HCT116 (cell line): ENCODE measurements around the gene ATG16L1. TPM values are rescaled to one million over a fixed set of nuclear protein-coding genes. Genes with fewer than 3 reads are reported as not detected.

Source experiments
- ATAC-seq: fragments of 200-7000 bp; cut with Tn5 transposase; 2 replicates; pipeline ENCODE4 v1.9.1; 2020; ENCODE audit warnings: mild to moderate bottlenecking, moderate library complexity
- BruUV-seq: library from RNA; stranded (reverse); fragments of 400-500 nt; replicated peaks from 2 replicates; lab custom pipeline; 2021; lab: Mats Ljungman, UMichigan
- CTCF ChIA-PET: fragments of 300-600 bp; sonication (Branson Sonifier 250); formaldehyde crosslinking; loops from one replicate; lab custom pipeline; 2021; ENCODE audit warnings: antibody characterized with exemption; lab: Charles Lee
- POLR2A ChIA-PET: fragments of 300-600, 350-600 bp; sonication (Branson Sonifier 250); formaldehyde crosslinking; loops from one replicate; lab custom pipeline; 2021; ENCODE audit warnings: antibody characterized with exemption; lab: Charles Lee
- RAD21 ChIA-PET, 2 experiments: fragments of 300-600 bp; sonication (Branson Sonifier 250); formaldehyde crosslinking; loops; one replicate each; lab custom pipeline; 2023; ENCODE audit warnings: low total read pairs in 2 of 2; ENCODE audit not compliant: uncharacterized antibody in 2 of 2, unreplicated experiment in 2 of 2, low non-redundant PET in 1 of 2; lab: Charles Lee
- DNase-seq: peaks from one replicate; pipeline ENCODE4 v3.0.0-alpha.2; 2010; ENCODE audit warnings: low read depth, low spot score
- H2AFZ ChIP-seq: fragments of 200-600 bp; shearing (Covaris generic), sonication (generic); 2 replicates; pipeline ENCODE4 v1.6.1; 2017; ENCODE audit warnings: low read depth, mixed run types, mixed read lengths, antibody characterized with exemption, low read length; ENCODE audit not compliant: poor library complexity, severe bottlenecking
- H3K27ac ChIP-seq: 2 replicates; pipeline ENCODE4 v1.5.1; 2012; ENCODE audit warnings: low read depth, low read length
- H3K27me3 ChIP-seq: fragments of 200-600 bp; sonication (generic); 2 replicates; pipeline ENCODE4 v1.6.1; 2016; ENCODE audit warnings: mixed run types, low read length, mixed read lengths; ENCODE audit not compliant: insufficient read depth
- H3K36me3 ChIP-seq, 2 experiments: fragments of 200-500 bp in 1 of 2; fragments of 200-600 bp in 1 of 2; sonication (Bioruptor generic) in 1 of 2; sonication (generic) in 1 of 2; 2 replicates each; pipeline versions ENCODE4 v1.5.1 to v1.6.1; 2014 to 2016; ENCODE audit warnings: low read length in 2 of 2, inconsistent platforms in 1 of 2, mixed read lengths in 1 of 2, mixed run types in 1 of 2; ENCODE audit not compliant: insufficient read depth in 2 of 2, control insufficient read depth in 1 of 2
- H3K4me1 ChIP-seq, 2 experiments: fragments of 200-600 bp in 1 of 2; sonication (generic) in 1 of 2; 2 replicates each; pipeline versions ENCODE4 v1.5.1 to v1.6.1; 2012 to 2017; ENCODE audit warnings: low read length in 2 of 2, inconsistent platforms in 1 of 2, mild to moderate bottlenecking in 1 of 2, mixed read lengths in 1 of 2, mixed run types in 1 of 2, moderate library complexity in 1 of 2; ENCODE audit not compliant: insufficient read depth in 2 of 2, control insufficient read depth in 1 of 2
- H3K4me2 ChIP-seq: fragments of 200-600 bp; sonication (generic); 2 replicates; pipeline ENCODE4 v1.6.1; 2017; ENCODE audit warnings: mixed run types, low read length, mixed read lengths
- H3K4me3 ChIP-seq, 2 experiments: fragments of 200-600 bp in 1 of 2; sonication (generic) in 1 of 2; replicated peaks in 1 of 2; 2 replicates each; pipeline ENCODE4 v1.5.1; 2011 to 2016; ENCODE audit warnings: low read length in 2 of 2, control low read depth in 1 of 2, low read depth in 1 of 2, mild to moderate bottlenecking in 1 of 2, mixed read lengths in 1 of 2, mixed run types in 1 of 2
- H3K79me2 ChIP-seq: fragments of 200-600 bp; sonication (generic); 2 replicates; pipeline ENCODE4 v1.6.1; 2017; ENCODE audit warnings: mild to moderate bottlenecking, mixed run types, low read length, moderate library complexity, mixed read lengths; ENCODE audit not compliant: insufficient read depth
- H3K9ac ChIP-seq: fragments of 200-600 bp; sonication (generic); 2 replicates; pipeline ENCODE4 v1.6.1; 2016; ENCODE audit warnings: low read length, mixed read lengths
- H3K9me2 ChIP-seq: fragments of 200-600 bp; sonication (generic), shearing (Covaris generic); 2 replicates; pipeline ENCODE4 v1.6.1; 2017; ENCODE audit warnings: mixed run types, mild to moderate bottlenecking, moderate library complexity; ENCODE audit not compliant: insufficient read depth
- H3K9me3 ChIP-seq, 2 experiments: fragments of 200-500 bp in 1 of 2; fragments of 200-600 bp in 1 of 2; sonication (Bioruptor generic) in 1 of 2; sonication (generic) in 1 of 2; 2 replicates each; pipeline ENCODE4 v1.6.1; 2014 to 2017; ENCODE audit warnings: low read length in 2 of 2, mixed read lengths in 2 of 2, inconsistent platforms in 1 of 2, low read depth in 1 of 2, mild to moderate bottlenecking in 1 of 2, mixed run types in 1 of 2, moderate library complexity in 1 of 2; ENCODE audit not compliant: control insufficient read depth in 1 of 2, insufficient read depth in 1 of 2
- H4K20me1 ChIP-seq: fragments of 200-600 bp; sonication (generic), shearing (Covaris generic); 2 replicates; pipeline ENCODE4 v1.6.1; 2017; ENCODE audit warnings: mixed run types, mild to moderate bottlenecking, moderate library complexity; ENCODE audit not compliant: insufficient read depth
- CBX3 ChIP-seq: IDR thresholded peaks from 2 replicates; pipeline ENCODE4 v1.6.1; 2012; ENCODE audit warnings: low read depth
- CTCF ChIP-seq, 3 experiments: fragments of 200-600 bp in 1 of 3; sonication (generic) in 1 of 3; IDR thresholded peaks in 2 of 3; conservative IDR thresholded peaks in 1 of 3; 2 replicates each; pipeline ENCODE4 v1.5.1; 2012 to 2017; ENCODE audit warnings: low read depth in 2 of 3, low read length in 2 of 3, antibody characterized with exemption in 1 of 3, borderline replicate concordance in 1 of 3, control low read depth in 1 of 3, mild to moderate bottlenecking in 1 of 3, mixed read lengths in 1 of 3, mixed run types in 1 of 3, moderate library complexity in 1 of 3; ENCODE audit not compliant: insufficient read depth in 1 of 3
- ELF1 ChIP-seq: IDR thresholded peaks from 2 replicates; pipeline ENCODE4 v1.6.1; 2012; ENCODE audit warnings: low read depth, borderline replicate concordance
- EZH2 ChIP-seq: fragments of 200-600 bp; sonication (generic); IDR thresholded peaks from 2 replicates; pipeline ENCODE4 v1.6.1; 2017; ENCODE audit warnings: antibody characterized with exemption, mixed run types
- EZH2phosphoT487 ChIP-seq: fragments of 200-600 bp; IDR thresholded peaks from 2 replicates; pipeline ENCODE4 v1.6.1; 2018; ENCODE audit warnings: antibody characterized with exemption, borderline replicate concordance
- MAX ChIP-seq: IDR thresholded peaks from 2 replicates; pipeline ENCODE4 v1.6.1; 2012
- POLR2A ChIP-seq: IDR thresholded peaks from 2 replicates; pipeline ENCODE4 v1.7.0; 2011; ENCODE audit warnings: borderline replicate concordance; ENCODE audit not compliant: insufficient read depth, insufficient read length; ENCODE audit errors: extremely low read depth
- POLR2AphosphoS5 ChIP-seq: IDR thresholded peaks from 2 replicates; pipeline ENCODE4 v1.6.1; 2011; ENCODE audit warnings: mild to moderate bottlenecking, low read depth, low read length, moderate library complexity
- RAD21 ChIP-seq: IDR thresholded peaks from 2 replicates; pipeline ENCODE4 v1.6.1; 2012; ENCODE audit warnings: low read depth, mild to moderate bottlenecking
- REST ChIP-seq: IDR thresholded peaks from 2 replicates; pipeline ENCODE4 v1.6.1; 2012; ENCODE audit warnings: low read depth
- SRF ChIP-seq: IDR thresholded peaks from 2 replicates; pipeline ENCODE4 v1.6.1; 2012; ENCODE audit warnings: low read depth
- TCF7L2 ChIP-seq: IDR thresholded peaks from 2 replicates; pipeline ENCODE4 v1.7.0; 2011; ENCODE audit warnings: borderline replicate concordance, inconsistent platforms; ENCODE audit not compliant: insufficient read depth, insufficient read length; ENCODE audit errors: extremely low read depth
- ZBTB33 ChIP-seq: IDR thresholded peaks from 2 replicates; pipeline ENCODE4 v1.6.1; 2011; ENCODE audit warnings: mild to moderate bottlenecking, low read length, moderate library complexity; ENCODE audit not compliant: insufficient replicate concordance; ENCODE audit errors: extremely low read depth
- ZFX ChIP-seq: fragments of 450-650 bp; IDR thresholded peaks from 2 replicates; pipeline ENCODE4 v1.6.1; 2017
- ZNF274 ChIP-seq: fragments of 200-500 bp; sonication (Bioruptor generic); IDR thresholded peaks from 2 replicates; pipeline ENCODE4 v1.6.1; 2014; ENCODE audit warnings: mild to moderate bottlenecking, low read depth, low read length, inconsistent platforms
- intact Hi-C: fragments of 100-400 bp; cut with micrococcal nuclease; formaldehyde crosslinking; loops from 2 replicates; pipeline ENCODE4 v1.10.0; 2022
- total RNA-seq: library from RNA; stranded (reverse); gene quantifications from one replicate; pipeline ENCODE4 v1.2.1, GENCODE V29; 2021; ENCODE audit not compliant: unreplicated experiment

ATG16L1 gene
- total RNA-seq, 1 experiment from 2014 or later: 43.4 TPM

DNA sequence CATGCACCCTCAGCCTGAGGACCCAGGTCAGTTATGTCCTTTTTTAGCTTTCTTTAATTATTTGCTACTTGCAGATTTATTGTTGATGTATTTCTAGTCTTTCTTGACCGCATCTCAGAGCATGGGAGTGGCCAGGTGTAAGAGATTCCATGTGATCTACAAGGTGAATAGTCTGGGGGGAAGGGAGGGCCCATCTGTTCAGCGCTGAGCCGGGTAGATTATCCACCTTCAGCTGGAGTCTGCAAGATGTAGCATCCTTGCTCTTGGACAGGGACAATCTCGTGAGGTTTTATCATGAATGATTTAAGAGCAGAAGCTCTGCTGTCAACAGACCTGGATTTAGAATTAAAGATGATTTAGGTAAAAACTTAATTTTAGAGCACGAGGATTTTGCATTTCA, 90.8 kb downstream of the ATG16L1 start:
- Histone ChIP-seq H3K79me2 (no peaks in the 10 kb centered on the region), H2AFZ (no peak overlapping the region)
- intact Hi-C loops: no loop called here
- no peak for DNase-seq
- no peak for TF ChIP-seq MAX
- no peak for TF ChIP-seq POLR2A
- TF ChIP-seq CTCF (IDR thresholded peaks at IDR 0.05 in 2 of 3, conservative IDR thresholded peaks at IDR 0.05 in 1 of 3; ENCODE audit: borderline replicate concordance in 1 of 3, insufficient read depth in 1 of 3, low read depth in 2 of 3, low read length in 2 of 3): no peak
- no peak for TF ChIP-seq ZBTB33
- no peak for TF ChIP-seq ZNF274
- TF ChIP-seq ZFX: no peak
- TF ChIP-seq POLR2AphosphoS5: no peak
- TF ChIP-seq RAD21: no peak
- TF ChIP-seq TCF7L2: no peak
- no peak for TF ChIP-seq SRF
- TF ChIP-seq ELF1: no peak
- TF ChIP-seq EZH2phosphoT487: no peak
- no peak for TF ChIP-seq REST
- TF ChIP-seq CBX3: no peak
- TF ChIP-seq EZH2: no peak
- TF ChIP-seq, all 23 proteins: peak for 0
- Histone ChIP-seq H3K9me2 (no peaks in the 10 kb centered on the region), H3K4me2 (no peak overlapping the region), H3K4me3 (no peak overlapping the region), H3K27me3 (no peaks in the 10 kb centered on the region), H3K27ac (no peak overlapping the region), H4K20me1 (no peaks in the 10 kb centered on the region), H3K36me3 (no peaks in the 10 kb centered on the region), H3K9me3 (no peaks in the 10 kb centered on the region), H3K9ac (no peak overlapping the region), H3K4me1 (no peaks in the 10 kb centered on the region)
- RAD21 ChIA-PET: no interaction called here
- POLR2A ChIA-PET: no interaction called here
- no peak for ATAC-seq
- CTCF ChIA-PET: no interaction called here
- no TSS peak for BruUV-seq
